ENCODE measurements around the gene NR5A2.

NR5A2 gene

DNA sequence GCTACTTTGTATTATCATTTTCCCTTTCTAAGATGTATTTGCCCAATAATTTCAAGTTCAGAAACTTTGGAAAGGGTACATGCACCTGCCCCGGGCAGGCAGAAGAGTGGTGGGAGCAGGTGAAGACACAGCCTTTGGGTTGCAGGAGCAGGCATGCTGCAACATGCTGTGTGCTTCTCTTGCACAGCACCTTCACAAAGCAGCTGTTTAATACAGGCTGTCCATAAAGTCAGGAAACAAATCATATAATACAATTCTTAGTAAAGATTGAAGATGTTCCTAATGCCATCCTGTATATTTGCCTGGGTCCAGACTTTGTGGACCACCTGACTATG lies 199.4 kb downstream of the NR5A2 start:
- Histone ChIP-seq H3K27ac (ENCODE audit: low read depth, low read length) (peak overlapping the region; percentile 91), H3K4me3 (ENCODE audit: low read depth, low read length) (no peak overlapping the region), H3K9me3 (ENCODE audit: control insufficient read depth, insufficient read depth, low read length) (no peaks in the 10 kb centered on the region), H3K9ac (ENCODE audit: low read depth, low read length) (peak overlapping the region; percentile 1; the same call in 1 of the 2 replicates), H3K36me3 (ENCODE audit: control insufficient read depth, insufficient read depth, low read length) (no peaks in the 10 kb centered on the region), H3K27me3 (ENCODE audit: control insufficient read depth, insufficient read depth, low read length) (no peaks in the 10 kb centered on the region), H3K4me1 (ENCODE audit: control insufficient read depth, insufficient read depth, low read length) (peaks cover 32% of the 10 kb centered on the region)

Measured in HUES48 (cell line).